ENCODE measurements around the gene AP1M1.

AP1M1 gene

GRCh38 chr19:16257509-16258002 is 59.8 kb downstream of the AP1M1 start:
- Histone ChIP-seq H3K9ac (ENCODE audit: low read length) (no peak overlapping the region), H3K27ac (ENCODE audit: low read depth, low read length) (no peak overlapping the region), H3K27me3 (ENCODE audit: control insufficient read depth, insufficient read depth, low read length) (no peaks in the 10 kb centered on the region; the same call in 1 of the 2 replicates), H3K36me3 (ENCODE audit: control insufficient read depth, insufficient read depth, low read length) (no peaks in the 10 kb centered on the region), H3K4me1 (ENCODE audit: control insufficient read depth, insufficient read depth, low read length) (no peaks in the 10 kb centered on the region; the same call in 1 of the 2 replicates), H3K9me3 (ENCODE audit: control insufficient read depth, insufficient read depth, low read depth, low read length) (no peaks in the 10 kb centered on the region), H3K4me3 (ENCODE audit: low read depth, low read length) (no peak overlapping the region)

GRCh38 chr19:16258440-16258903 is 60.8 kb downstream of the AP1M1 start:
- Histone ChIP-seq H3K9ac (ENCODE audit: low read length) (no peak overlapping the region), H3K9me3 (ENCODE audit: control insufficient read depth, insufficient read depth, low read depth, low read length) (no peaks in the 10 kb centered on the region), H3K27me3 (ENCODE audit: control insufficient read depth, insufficient read depth, low read length) (no peaks in the 10 kb centered on the region; the same call in 1 of the 2 replicates), H3K4me3 (ENCODE audit: low read depth, low read length) (no peak overlapping the region), H3K27ac (ENCODE audit: low read depth, low read length) (no peak overlapping the region), H3K36me3 (ENCODE audit: control insufficient read depth, insufficient read depth, low read length) (no peaks in the 10 kb centered on the region), H3K4me1 (ENCODE audit: control insufficient read depth, insufficient read depth, low read length) (no peaks in the 10 kb centered on the region; the same call in 1 of the 2 replicates)

GRCh38 chr19:16259385-16260159 is 61.9 kb downstream of the AP1M1 start:
- Histone ChIP-seq H3K9me3 (ENCODE audit: control insufficient read depth, insufficient read depth, low read depth, low read length) (no peaks in the 10 kb centered on the region), H3K4me1 (ENCODE audit: control insufficient read depth, insufficient read depth, low read length) (no peaks in the 10 kb centered on the region; the same call in 1 of the 2 replicates), H3K27ac (ENCODE audit: low read depth, low read length) (no peak overlapping the region), H3K9ac (ENCODE audit: low read length) (no peak overlapping the region), H3K4me3 (ENCODE audit: low read depth, low read length) (no peak overlapping the region), H3K27me3 (ENCODE audit: control insufficient read depth, insufficient read depth, low read length) (no peaks in the 10 kb centered on the region; the same call in 1 of the 2 replicates), H3K36me3 (ENCODE audit: control insufficient read depth, insufficient read depth, low read length) (no peaks in the 10 kb centered on the region)

GRCh38 chr19:16260160-16260811 is 62.6 kb downstream of the AP1M1 start:
- Histone ChIP-seq H3K27me3 (ENCODE audit: control insufficient read depth, insufficient read depth, low read length) (no peaks in the 10 kb centered on the region; the same call in 1 of the 2 replicates), H3K27ac (ENCODE audit: low read depth, low read length) (no peak overlapping the region), H3K9me3 (ENCODE audit: control insufficient read depth, insufficient read depth, low read depth, low read length) (no peaks in the 10 kb centered on the region), H3K4me1 (ENCODE audit: control insufficient read depth, insufficient read depth, low read length) (no peaks in the 10 kb centered on the region; the same call in 1 of the 2 replicates), H3K9ac (ENCODE audit: low read length) (no peak overlapping the region), H3K4me3 (ENCODE audit: low read depth, low read length) (no peak overlapping the region), H3K36me3 (ENCODE audit: control insufficient read depth, insufficient read depth, low read length) (no peaks in the 10 kb centered on the region)

- Histone ChIP-seq H3K4me3 (ENCODE audit: low read depth, low read length) (no peak overlapping the region), H3K4me1 (ENCODE audit: control insufficient read depth, insufficient read depth, low read length) (no peaks in the 10 kb centered on the region; the same call in 1 of the 2 replicates), H3K27ac (ENCODE audit: low read depth, low read length) (no peak overlapping the region), H3K27me3 (ENCODE audit: control insufficient read depth, insufficient read depth, low read length) (no peaks in the 10 kb centered on the region; the same call in 1 of the 2 replicates), H3K36me3 (ENCODE audit: control insufficient read depth, insufficient read depth, low read length) (no peaks in the 10 kb centered on the region), H3K9ac (ENCODE audit: low read length) (no peak overlapping the region), H3K9me3 (ENCODE audit: control insufficient read depth, insufficient read depth, low read depth, low read length) (no peaks in the 10 kb centered on the region)
Measured at GRCh38 chr19:16260812-16261161, 63.1 kb downstream of the AP1M1 start.

- H3K27ac ChIP-seq (ENCODE audit: low read depth, low read length) = no peak overlapping the region
- no peaks in the 10 kb centered on the region; the same call in 1 of the 2 replicates for H3K4me1 ChIP-seq (ENCODE audit: control insufficient read depth, insufficient read depth, low read length)
- H3K9me3 ChIP-seq (ENCODE audit: control insufficient read depth, insufficient read depth, low read depth, low read length) = no peaks in the 10 kb centered on the region
- no peak overlapping the region for H3K9ac ChIP-seq (ENCODE audit: low read length)
- H3K36me3 ChIP-seq (ENCODE audit: control insufficient read depth, insufficient read depth, low read length) = no peaks in the 10 kb centered on the region
- no peak overlapping the region for H3K4me3 ChIP-seq (ENCODE audit: low read depth, low read length)
- H3K27me3 ChIP-seq (ENCODE audit: control insufficient read depth, insufficient read depth, low read length) = no peaks in the 10 kb centered on the region; the same call in 1 of the 2 replicates
Measured at GRCh38 chr19:16261584-16262368, 64.1 kb downstream of the AP1M1 start.

GRCh38 chr19:16262618-16263017 is 64.9 kb downstream of the AP1M1 start:
- Histone ChIP-seq H3K4me3 (ENCODE audit: low read depth, low read length) (no peak overlapping the region), H3K9me3 (ENCODE audit: control insufficient read depth, insufficient read depth, low read depth, low read length) (no peaks in the 10 kb centered on the region), H3K27ac (ENCODE audit: low read depth, low read length) (no peak overlapping the region), H3K27me3 (ENCODE audit: control insufficient read depth, insufficient read depth, low read length) (no peaks in the 10 kb centered on the region; the same call in 1 of the 2 replicates), H3K9ac (ENCODE audit: low read length) (no peak overlapping the region), H3K36me3 (ENCODE audit: control insufficient read depth, insufficient read depth, low read length) (no peaks in the 10 kb centered on the region), H3K4me1 (ENCODE audit: control insufficient read depth, insufficient read depth, low read length) (no peaks in the 10 kb centered on the region; the same call in 1 of the 2 replicates)

GRCh38 chr19:16263141-16263761 is 65.5 kb downstream of the AP1M1 start:
- H3K4me3 ChIP-seq (ENCODE audit: low read depth, low read length) = no peak overlapping the region
- H3K27me3 ChIP-seq (ENCODE audit: control insufficient read depth, insufficient read depth, low read length) = no peaks in the 10 kb centered on the region; the same call in 1 of the 2 replicates
- no peaks in the 10 kb centered on the region; the same call in 1 of the 2 replicates for H3K4me1 ChIP-seq (ENCODE audit: control insufficient read depth, insufficient read depth, low read length)

GRCh38 chr19:16265205-16265604 is 67.5 kb downstream of the AP1M1 start:
- Histone ChIP-seq H3K4me3 (ENCODE audit: low read depth, low read length) (no peak overlapping the region), H3K4me1 (ENCODE audit: control insufficient read depth, insufficient read depth, low read length) (no peaks in the 10 kb centered on the region; the same call in 1 of the 2 replicates), H3K9me3 (ENCODE audit: control insufficient read depth, insufficient read depth, low read depth, low read length) (no peaks in the 10 kb centered on the region), H3K36me3 (ENCODE audit: control insufficient read depth, insufficient read depth, low read length) (no peaks in the 10 kb centered on the region), H3K27ac (ENCODE audit: low read depth, low read length) (no peak overlapping the region), H3K9ac (ENCODE audit: low read length) (no peak overlapping the region), H3K27me3 (ENCODE audit: control insufficient read depth, insufficient read depth, low read length) (no peaks in the 10 kb centered on the region; the same call in 1 of the 2 replicates)

More at GRCh38 chr19:16263141-16263761, 65.5 kb downstream of the AP1M1 start:
- H3K9ac ChIP-seq (ENCODE audit: low read length) = no peak overlapping the region
- H3K9me3 ChIP-seq (ENCODE audit: control insufficient read depth, insufficient read depth, low read depth, low read length) = no peaks in the 10 kb centered on the region
- H3K36me3 ChIP-seq (ENCODE audit: control insufficient read depth, insufficient read depth, low read length) = no peaks in the 10 kb centered on the region
- no peak overlapping the region for H3K27ac ChIP-seq (ENCODE audit: low read depth, low read length)

GRCh38 chr19:16265890-16266585 is 68.3 kb downstream of the AP1M1 start:
- no peak overlapping the region for H3K27ac ChIP-seq (ENCODE audit: low read depth, low read length)
- no peak overlapping the region for H3K4me3 ChIP-seq (ENCODE audit: low read depth, low read length)
- no peaks in the 10 kb centered on the region for H3K9me3 ChIP-seq (ENCODE audit: control insufficient read depth, insufficient read depth, low read depth, low read length)
- no peaks in the 10 kb centered on the region; the same call in 1 of the 2 replicates for H3K4me1 ChIP-seq (ENCODE audit: control insufficient read depth, insufficient read depth, low read length)
- no peaks in the 10 kb centered on the region for H3K36me3 ChIP-seq (ENCODE audit: control insufficient read depth, insufficient read depth, low read length)
- H3K27me3 ChIP-seq (ENCODE audit: control insufficient read depth, insufficient read depth, low read length) = no peaks in the 10 kb centered on the region; the same call in 1 of the 2 replicates
- H3K9ac ChIP-seq (ENCODE audit: low read length) = no peak overlapping the region
